IMR-90 (cell line): Measurements from ENCODE around the gene LYPD6B. TPM values are rescaled to one million over a fixed set of nuclear protein-coding genes. Genes with fewer than 3 reads are reported as not detected.

Experiments used
- polyA plus RNA-seq, 3 experiments: library from polyadenylated mRNA; depleted of rRNA; stranded (reverse); fragments of >200 nt; gene quantifications; 2 replicates each; pipeline ENCODE4 v1.2.3, GENCODE V29; 2012; ENCODE audit warnings: low replicate concordance in 1 of 3
- total RNA-seq: library from RNA; depleted of rRNA; stranded (reverse); fragments of >200 nt; gene quantifications from 2 replicates; pipeline ENCODE4 v1.2.3, GENCODE V29; 2012; rRNA removed

The LYPD6B gene
- total and polyA plus RNA-seq, 2 of the 4 experiments (the other 2 are of a cell fraction): 0.05 TPM; not detected in 1

Other genes starting within 250 kb of the LYPD6B start
- 0.18 and 0.28 TPM in 2 replicates for gene KIF5C, start 163.5 kb upstream of the LYPD6B start, total RNA-seq
- gene KIF5C, start 163.5 kb upstream of the LYPD6B start, polyA plus RNA-seq (2012; rRNA removed): 0.10 and 0.13 TPM in 2 replicates